GM13976 (cell line): ENCODE data around the gene PACSIN1.
A peak's percentile ranks its signal among the peaks of the same experiment; 100 is the strongest.
"Not testable (repeated sequence)": the region's sequence is repeated elsewhere in the genome, so short reads cannot be mapped to it uniquely, and the experiment has no call there.

Source experiments
- DNase-seq: peaks from one replicate; pipeline ENCODE4 v3.0.0; 2012; ENCODE audit warnings: low spot score
- in situ Hi-C: fragments of 300-500 bp; cut with MboI; formaldehyde crosslinking; loops from one replicate; pipeline ENCODE4 v1.12.0; 2022; ENCODE audit warnings: low sequenced_read_pairs, mixed read lengths, inconsistent platforms; ENCODE audit not compliant: unreplicated experiment
- TF ChIP-seq, protein P1 (sequence below): IDR thresholded peaks from 2 replicates; pipeline ENCODE4 v1.5.1; 2012; ENCODE audit warnings: borderline replicate concordance, mild to moderate bottlenecking; ENCODE audit not compliant: insufficient read depth; ENCODE audit errors: extremely low read depth, missing control alignments, control extremely low read depth

Gene PACSIN1

DNA sequence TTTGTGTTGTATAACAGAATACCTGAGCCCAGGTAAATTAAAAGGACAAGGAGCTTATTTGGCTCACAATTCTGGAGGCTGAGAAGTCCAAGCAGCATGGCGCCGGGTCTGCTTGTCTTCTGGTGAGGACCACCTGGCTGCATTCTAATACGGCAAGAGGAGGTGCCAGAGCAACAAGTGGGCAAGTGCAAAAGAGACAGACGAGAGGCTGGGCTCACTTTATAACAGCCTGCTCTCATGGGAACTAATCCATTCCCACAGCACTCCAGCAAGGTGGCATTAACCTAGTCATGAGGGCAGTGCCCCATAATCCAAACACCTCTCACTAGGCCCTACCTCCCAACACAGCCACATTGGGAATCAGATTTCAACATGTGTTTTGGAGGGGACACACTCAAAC, 12.9 kb downstream of the PACSIN1 start:
- in situ Hi-C loops, result no loop called here
- TF ChIP-seq, protein P1, sequence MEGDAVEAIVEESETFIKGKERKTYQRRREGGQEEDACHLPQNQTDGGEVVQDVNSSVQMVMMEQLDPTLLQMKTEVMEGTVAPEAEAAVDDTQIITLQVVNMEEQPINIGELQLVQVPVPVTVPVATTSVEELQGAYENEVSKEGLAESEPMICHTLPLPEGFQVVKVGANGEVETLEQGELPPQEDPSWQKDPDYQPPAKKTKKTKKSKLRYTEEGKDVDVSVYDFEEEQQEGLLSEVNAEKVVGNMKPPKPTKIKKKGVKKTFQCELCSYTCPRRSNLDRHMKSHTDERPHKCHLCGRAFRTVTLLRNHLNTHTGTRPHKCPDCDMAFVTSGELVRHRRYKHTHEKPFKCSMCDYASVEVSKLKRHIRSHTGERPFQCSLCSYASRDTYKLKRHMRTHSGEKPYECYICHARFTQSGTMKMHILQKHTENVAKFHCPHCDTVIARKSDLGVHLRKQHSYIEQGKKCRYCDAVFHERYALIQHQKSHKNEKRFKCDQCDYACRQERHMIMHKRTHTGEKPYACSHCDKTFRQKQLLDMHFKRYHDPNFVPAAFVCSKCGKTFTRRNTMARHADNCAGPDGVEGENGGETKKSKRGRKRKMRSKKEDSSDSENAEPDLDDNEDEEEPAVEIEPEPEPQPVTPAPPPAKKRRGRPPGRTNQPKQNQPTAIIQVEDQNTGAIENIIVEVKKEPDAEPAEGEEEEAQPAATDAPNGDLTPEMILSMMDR, result no peak
- DNase-seq, result no peak

DNA sequence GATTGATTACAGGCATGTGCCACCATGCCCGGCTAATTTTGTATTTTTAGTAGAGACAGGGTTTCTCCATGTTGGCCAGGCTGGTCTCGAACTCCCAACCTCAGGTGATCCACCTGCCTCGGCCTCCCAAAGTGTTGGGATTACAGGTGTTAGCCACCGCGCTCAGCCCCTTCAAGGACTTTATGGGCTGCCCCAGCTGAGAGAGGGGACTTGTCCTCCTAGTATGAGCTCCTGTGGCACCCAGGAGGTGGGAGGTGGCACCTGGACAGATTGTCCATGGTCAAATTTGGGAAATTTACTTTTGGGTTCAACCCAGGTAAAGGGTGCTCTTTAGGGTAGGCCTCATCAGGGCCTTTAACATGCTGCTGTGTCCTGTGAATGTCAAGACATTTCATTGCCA, 17.9 kb downstream of the PACSIN1 start:
- in situ Hi-C loops, result not testable (repeated sequence)

DNA sequence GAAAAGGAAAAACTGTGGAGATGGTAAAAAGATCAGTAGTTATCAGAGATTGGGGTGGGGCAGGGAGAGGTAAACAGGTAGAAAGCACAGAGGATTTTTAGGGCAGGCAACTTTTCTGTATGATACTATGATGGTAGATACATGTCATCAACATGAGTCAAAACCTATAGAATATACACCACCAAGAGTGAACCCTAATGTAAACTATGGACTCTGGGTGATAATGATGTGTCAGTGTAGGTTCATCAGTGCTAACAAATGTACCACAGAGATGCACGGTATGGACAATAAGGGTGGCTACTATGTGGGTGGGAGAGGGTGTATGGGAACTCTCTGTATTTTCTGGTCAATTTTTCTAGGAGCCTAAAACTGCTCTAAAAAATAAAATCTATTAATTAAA, 18.5 kb downstream of the PACSIN1 start:
- TF ChIP-seq, protein P1, result no peak
- no peak for DNase-seq
- in situ Hi-C loops, result no loop called here

More for the DNA sequence above, 17.9 kb downstream of the PACSIN1 start:
- not testable (repeated sequence) for DNase-seq

DNA sequence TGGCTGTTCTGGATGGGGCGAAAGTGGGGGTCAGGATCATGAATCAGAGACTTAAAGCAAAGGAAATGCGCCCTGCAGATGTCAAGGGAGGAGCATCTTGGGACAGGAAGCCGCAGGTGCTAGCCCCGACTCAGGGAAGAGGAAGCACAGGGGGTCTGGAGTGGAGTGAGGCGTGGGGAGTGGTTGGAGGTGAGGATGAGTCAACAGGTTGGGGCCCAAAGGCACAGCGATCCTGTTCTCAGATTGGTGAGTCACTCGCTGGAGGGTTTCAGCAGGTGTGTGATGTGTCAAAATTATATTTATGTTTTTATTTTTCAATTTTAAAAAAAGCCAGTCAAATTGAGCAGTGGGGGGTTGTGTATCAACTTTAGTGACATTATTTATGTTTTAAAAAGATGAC, 19.0 kb downstream of the PACSIN1 start:
- in situ Hi-C loops, result no loop called here
- TF ChIP-seq, protein P1, result no peak

DNA sequence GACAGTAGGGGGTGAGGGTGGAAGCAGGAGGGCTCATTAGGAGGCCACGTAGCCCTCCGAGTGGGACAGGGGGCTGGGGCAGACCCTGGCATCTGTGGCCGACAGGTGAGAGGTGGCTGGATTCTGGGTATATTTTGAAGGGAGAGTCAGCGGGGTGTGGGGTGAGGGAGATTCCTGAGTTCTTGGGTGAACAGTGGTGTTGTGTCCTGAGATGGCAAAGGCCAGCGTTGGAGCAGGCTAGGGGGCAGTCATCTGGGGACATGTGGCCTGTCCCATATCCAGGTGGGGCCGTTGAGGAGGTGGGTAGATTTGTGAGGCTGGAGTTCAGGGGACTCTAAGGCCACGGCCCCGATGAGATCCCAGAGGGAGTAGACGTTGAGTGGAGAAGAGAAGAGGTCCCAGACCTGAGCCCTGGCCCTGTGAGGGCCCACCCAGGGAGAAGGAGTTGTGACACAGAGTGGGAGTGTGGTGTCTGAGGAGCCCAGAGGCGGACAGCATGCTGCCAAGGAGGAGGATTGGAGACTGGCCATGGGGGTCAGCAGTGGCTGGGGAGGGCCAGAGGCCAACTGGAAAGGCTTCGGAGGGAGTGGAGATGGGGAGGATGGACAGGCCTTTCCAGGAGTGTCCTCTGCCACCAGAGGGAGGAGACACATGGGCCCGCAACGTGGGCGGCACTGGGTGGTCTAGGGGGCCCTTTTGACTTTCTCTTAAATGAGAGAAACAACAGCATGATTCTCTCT, 19.6 kb downstream of the PACSIN1 start:
- in situ Hi-C loops, result no loop called here
- TF ChIP-seq, protein P1, result no peak
- DNase-seq, result no peak

More for the DNA sequence above, 19.0 kb downstream of the PACSIN1 start:
- peak; percentile 59 for DNase-seq

DNA sequence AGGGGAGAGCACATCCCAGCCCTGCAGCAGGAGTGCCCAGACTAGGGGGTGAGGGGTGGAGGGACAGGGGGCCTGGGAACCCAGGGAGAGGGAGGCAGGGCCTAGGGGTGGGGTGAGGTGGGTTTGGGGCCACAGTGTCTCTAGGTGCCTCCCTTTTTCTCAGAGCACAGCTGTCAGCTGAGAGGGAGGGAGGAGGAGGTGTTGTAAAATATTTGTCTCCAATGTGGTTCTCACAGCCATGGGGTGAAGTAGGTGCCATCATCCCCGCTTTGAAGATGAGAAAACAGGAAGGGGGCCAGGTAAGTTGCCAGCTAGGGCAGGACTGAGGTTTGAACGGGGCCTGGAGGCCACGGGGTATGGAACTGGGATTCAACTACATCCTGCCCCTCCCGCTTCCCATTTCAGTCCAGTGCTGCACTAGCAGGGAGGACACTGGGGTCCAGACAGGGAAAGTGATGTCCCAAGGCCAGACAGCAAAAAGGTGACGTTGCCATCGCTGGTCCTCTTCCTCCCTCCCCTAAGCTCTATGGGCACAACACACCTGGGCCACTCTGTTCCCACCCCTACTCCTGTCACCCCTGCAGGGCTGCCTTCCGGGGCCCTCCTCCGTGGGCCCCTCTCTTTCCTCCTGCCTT, 20.3 kb downstream of the PACSIN1 start:
- DNase-seq, result no peak
- in situ Hi-C loops, result no loop called here
- TF ChIP-seq, protein P1, result no peak

DNA sequence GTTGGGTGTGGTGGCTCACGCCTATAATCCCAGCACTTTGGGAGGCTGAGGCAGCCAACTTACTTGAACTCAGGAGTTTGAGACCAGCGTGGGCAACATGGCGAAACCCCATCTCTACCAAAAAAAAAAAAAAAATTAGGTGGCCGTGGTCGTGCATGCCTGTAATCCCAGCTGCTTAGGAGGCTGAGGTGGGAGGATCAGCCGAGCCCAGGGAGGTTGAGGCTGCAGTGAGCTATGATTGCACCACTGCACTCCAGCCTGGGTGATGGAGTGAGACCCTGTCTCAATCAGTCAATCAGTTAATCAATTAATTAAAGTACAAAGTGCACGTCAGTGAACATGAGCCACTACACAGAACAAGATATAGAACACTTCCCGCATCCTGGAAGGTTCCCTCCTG, 21.0 kb downstream of the PACSIN1 start:
- in situ Hi-C loops, DNase-seq: not testable (repeated sequence)
